IPS-15b (cell line): ENCODE data around the gene ATP6AP1.

Experiments used
- H3K27me3 ChIP-seq: one replicate; pipeline ENCODE4 v1.6.1; 2013; ENCODE audit warnings: low read length; ENCODE audit not compliant: control insufficient read depth, insufficient read depth
- H3K36me3 ChIP-seq: one replicate; pipeline ENCODE4 v1.6.1; 2013; ENCODE audit warnings: low read length; ENCODE audit not compliant: control insufficient read depth, insufficient read depth
- H3K4me1 ChIP-seq: one replicate; pipeline ENCODE4 v1.6.1; 2013; ENCODE audit warnings: mild to moderate bottlenecking, low read length; ENCODE audit not compliant: control insufficient read depth, insufficient read depth
- H3K4me3 ChIP-seq: one replicate; pipeline ENCODE4 v1.5.1; 2013; ENCODE audit warnings: low read depth, low read length
- H3K9ac ChIP-seq: one replicate; pipeline ENCODE4 v1.6.1; 2013; ENCODE audit warnings: low read depth, mild to moderate bottlenecking, low read length
- H3K9me3 ChIP-seq: one replicate; pipeline ENCODE4 v1.6.1; 2013; ENCODE audit warnings: mild to moderate bottlenecking, low read length; ENCODE audit not compliant: control insufficient read depth, insufficient read depth

The ATP6AP1 gene

DNA sequence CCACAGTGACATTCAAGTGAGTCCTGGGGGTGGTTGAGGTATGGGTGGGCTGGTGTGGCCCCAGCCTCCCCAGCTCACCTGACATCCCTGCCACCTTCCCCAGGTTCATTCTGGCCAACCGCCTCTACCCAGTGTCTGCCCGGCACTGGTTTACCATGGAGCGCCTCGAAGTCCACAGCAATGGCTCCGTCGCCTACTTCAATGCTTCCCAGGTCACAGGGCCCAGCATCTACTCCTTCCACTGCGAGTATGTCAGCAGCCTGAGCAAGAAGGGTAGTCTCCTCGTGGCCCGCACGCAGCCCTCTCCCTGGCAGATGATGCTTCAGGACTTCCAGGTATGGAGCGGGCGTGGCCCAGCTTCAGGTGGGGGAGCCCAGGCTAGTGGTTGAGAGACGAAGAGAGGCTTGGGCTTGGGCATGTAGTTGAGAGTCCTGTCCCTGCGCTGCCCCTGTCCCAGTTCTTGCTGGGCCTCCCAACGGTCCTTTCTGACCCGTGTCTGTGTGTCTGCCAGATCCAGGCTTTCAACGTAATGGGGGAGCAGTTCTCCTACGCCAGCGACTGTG is 6.8 kb downstream of the ATP6AP1 start:
- Histone ChIP-seq H3K4me3 (no peak overlapping the region), H3K27me3 (no peaks in the 10 kb centered on the region), H3K4me1 (no peaks in the 10 kb centered on the region), H3K9ac (no peak overlapping the region), H3K9me3 (no peaks in the 10 kb centered on the region), H3K36me3 (peaks cover 28% of the 10 kb centered on the region)

DNA sequence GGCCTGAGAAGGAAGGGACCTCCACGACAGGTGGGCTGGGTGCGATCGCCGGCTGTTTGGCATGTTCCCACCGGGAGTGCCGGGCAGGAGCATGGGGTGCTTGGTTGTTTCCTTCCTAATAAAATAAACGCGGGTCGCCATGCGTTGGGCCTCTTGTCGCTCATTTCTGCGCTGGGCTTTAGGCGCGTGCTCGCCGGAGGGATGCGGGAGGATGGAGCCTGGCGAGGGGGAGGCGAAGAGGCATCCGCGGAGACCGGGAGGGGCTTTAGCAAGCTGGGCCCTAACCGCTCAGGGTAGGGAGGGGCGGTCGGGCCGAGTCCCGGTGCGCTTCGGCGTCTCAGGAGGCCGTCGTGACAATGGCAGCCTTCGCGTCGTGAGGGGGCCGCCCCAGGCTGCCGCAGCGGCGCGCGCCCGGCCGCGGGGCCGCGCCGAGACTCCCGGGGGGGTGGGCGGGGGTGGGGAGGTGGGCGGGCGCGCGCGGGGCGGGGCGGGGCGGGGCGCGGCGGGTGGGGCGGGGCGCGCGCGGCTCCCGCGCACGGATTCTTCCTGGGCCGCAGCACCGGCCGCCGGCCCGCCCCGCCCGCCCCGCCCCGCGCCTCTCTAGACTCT is 8.0 kb downstream of the ATP6AP1 start:
- H3K27me3 ChIP-seq = no peaks in the 10 kb centered on the region
- no peaks in the 10 kb centered on the region for H3K9me3 ChIP-seq
- no peaks in the 10 kb centered on the region for H3K4me1 ChIP-seq
- peak overlapping the region; percentile 59 for H3K4me3 ChIP-seq
- peaks cover 32% of the 10 kb centered on the region for H3K36me3 ChIP-seq
- peak overlapping the region; percentile 37 for H3K9ac ChIP-seq

DNA sequence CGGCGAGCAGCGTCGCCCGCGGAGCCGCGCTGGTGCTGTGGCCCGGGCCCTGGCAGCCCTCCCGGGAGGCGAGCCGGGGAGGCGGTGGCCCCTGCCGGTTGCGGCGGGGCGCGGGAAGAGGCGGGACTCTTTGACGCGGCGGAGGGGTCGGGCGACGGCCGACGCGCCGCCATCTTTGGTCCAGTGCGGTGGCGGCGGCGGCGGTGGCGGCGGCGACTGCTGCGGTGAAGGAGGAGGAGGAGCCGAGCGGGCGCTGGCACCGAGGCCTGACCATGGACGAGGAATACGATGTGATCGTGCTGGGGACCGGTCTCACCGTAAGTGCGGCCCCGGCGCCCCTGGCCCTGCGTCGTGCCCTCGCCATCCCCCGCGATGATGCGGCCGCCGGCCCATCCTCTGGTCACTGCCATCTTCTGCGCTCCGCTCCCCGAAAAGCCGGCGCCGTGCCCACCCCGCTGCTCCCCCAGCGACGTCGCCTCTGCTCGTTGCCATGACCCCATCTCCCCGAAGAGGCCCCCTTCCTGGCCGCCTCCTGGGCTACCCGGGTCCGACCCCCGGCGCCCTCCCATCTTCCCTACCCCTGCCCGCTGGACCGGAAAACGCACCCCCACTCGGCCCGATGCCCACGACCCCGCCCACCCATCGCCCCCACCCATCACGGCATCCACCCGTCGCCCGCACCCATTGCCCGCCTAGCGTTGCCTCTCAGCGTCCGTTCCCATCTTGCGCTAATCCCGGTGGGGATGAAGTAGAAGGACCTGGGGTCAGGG is 8.7 kb downstream of the ATP6AP1 start, which contains the start of gene GDI1:
TSS of gene GDI1 (plus strand) at position 172 of the 770 bp plus-strand sequence. CDS start at position 273, 101 bp downstream.
- H3K27me3 ChIP-seq = no peaks in the 10 kb centered on the region
- H3K36me3 ChIP-seq = peaks cover 36% of the 10 kb centered on the region
- H3K4me1 ChIP-seq = no peaks in the 10 kb centered on the region
- H3K9me3 ChIP-seq = no peaks in the 10 kb centered on the region
- peak within 1 kb of the TSS; percentile 59 for H3K4me3 ChIP-seq
- peak within 1 kb of the TSS; percentile 37 for H3K9ac ChIP-seq

DNA sequence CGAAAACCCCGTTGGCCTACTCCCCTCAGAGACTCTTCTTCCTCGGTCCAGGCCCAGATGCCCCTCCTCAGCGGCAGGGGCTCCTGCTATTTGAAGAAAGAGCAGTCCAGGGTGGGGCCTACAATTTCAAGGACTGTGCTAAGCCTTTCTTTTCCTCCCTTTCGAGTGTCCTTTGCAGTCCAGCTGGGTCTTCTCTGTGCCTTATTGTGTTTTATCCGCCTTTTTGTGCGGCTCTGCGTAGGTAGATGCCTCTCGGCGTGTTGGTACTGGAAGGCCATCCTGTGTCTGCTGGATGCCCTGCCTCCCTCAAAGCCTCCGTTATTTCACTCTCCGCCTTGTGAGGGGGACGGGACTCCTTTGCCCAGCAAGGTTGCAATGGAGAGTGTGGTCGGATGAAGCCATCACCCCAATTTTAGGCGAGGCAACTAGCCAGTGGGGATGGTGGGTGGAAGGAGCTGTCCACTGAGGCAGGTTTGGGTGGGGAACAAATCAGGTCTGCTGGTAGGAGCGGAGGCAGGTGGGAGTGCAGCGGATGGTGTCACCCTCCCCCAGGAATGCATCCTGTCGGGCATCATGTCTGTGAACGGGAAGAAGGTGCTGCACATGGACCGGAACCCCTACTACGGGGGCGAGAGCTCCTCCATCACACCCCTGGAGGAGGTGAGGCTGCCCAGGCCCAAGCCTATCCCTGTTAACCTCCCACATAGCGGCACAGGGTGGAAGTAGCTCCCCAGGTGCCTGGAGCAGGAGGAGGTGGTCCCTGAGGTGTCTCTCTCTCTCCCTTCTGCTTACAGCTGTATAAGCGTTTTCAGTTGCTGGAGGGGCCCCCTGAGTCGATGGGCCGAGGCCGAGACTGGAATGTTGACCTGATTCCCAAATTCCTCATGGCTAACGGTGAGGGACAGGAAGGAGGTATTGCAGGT is 9.8 kb downstream of the ATP6AP1 start:
- Histone ChIP-seq H3K9ac (no peak overlapping the region), H3K4me3 (peak overlapping the region; percentile 59), H3K4me1 (no peaks in the 10 kb centered on the region), H3K27me3 (no peaks in the 10 kb centered on the region), H3K9me3 (no peaks in the 10 kb centered on the region), H3K36me3 (peaks cover 36% of the 10 kb centered on the region)

DNA sequence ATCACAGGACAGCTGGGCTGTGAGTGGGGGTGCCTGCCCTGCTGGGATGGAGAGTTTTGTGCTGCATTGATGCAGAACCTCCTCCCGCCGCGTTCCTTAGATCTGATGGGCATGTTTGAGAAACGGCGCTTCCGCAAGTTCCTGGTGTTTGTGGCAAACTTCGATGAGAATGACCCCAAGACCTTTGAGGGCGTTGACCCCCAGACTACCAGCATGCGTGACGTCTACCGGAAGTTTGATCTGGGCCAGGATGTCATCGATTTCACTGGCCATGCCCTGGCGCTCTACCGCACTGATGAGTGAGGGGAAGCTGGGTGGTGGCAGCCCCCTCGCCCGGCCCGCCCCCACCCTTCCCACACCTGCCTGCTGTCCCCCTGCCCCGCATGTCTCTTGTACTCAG is 11.4 kb downstream of the ATP6AP1 start:
- H3K9ac ChIP-seq = no peak overlapping the region
- H3K9me3 ChIP-seq = no peaks in the 10 kb centered on the region
- no peak overlapping the region for H3K4me3 ChIP-seq
- no peaks in the 10 kb centered on the region for H3K4me1 ChIP-seq
- no peaks in the 10 kb centered on the region for H3K27me3 ChIP-seq
- peaks cover 36% of the 10 kb centered on the region for H3K36me3 ChIP-seq

DNA sequence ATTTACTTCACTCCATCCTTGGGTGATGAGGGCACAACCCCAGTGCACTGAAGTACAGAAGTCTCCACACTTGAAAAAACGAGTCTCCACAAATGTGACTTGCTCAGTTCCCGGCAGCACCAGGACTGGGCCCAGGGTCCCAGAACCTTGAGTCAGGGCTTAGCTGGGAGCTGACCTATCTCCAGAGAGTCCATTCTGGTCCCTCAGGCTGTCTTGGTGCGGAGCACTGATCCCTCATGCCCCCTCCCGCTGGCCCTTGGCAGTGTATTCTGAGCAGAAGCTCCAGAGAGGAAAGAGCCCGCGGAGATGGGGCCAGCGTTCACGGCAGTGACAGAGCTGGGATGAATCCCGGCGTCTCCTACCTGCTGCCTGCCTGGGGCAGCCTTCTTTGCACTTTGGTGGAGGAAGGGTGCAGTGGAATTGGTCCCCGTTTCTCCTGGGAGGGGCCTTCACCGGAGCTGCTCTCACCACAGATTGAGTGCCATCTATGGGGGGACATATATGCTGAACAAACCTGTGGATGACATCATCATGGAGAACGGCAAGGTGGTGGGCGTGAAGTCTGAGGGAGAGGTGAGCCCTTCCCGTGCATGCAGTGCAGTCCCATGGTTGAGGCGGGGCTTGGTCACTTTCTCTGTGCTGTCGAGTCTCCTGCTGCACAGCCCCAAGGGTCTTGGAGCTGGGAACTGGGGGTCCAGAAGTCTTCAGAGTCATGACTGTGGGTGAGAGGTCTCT is 12.3 kb downstream of the ATP6AP1 start:
- H3K36me3 ChIP-seq = peaks cover 35% of the 10 kb centered on the region
- H3K9me3 ChIP-seq = no peaks in the 10 kb centered on the region
- no peak overlapping the region for H3K4me3 ChIP-seq
- H3K27me3 ChIP-seq = no peaks in the 10 kb centered on the region
- no peaks in the 10 kb centered on the region for H3K4me1 ChIP-seq
- H3K9ac ChIP-seq = no peak overlapping the region

DNA sequence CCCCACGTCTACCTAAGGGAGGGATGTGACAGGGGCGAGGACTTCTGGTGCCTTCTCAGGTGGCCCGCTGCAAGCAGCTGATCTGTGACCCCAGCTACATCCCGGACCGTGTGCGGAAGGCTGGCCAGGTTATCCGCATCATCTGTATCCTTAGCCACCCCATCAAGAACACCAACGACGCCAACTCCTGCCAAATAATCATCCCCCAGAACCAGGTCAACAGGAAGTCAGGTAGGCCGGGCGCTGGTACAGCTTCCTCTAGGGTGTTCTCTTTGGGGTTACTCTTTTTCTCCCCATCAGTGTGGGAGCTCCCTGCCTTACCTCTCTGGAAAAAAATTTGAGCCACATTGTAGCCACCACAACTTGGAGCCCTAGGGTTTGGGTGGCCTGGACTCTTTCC is 13.1 kb downstream of the ATP6AP1 start:
- H3K4me1 ChIP-seq = no peaks in the 10 kb centered on the region
- no peaks in the 10 kb centered on the region for H3K27me3 ChIP-seq
- H3K9me3 ChIP-seq = no peaks in the 10 kb centered on the region
- H3K4me3 ChIP-seq = no peak overlapping the region
- H3K9ac ChIP-seq = no peak overlapping the region
- H3K36me3 ChIP-seq = peaks cover 40% of the 10 kb centered on the region

DNA sequence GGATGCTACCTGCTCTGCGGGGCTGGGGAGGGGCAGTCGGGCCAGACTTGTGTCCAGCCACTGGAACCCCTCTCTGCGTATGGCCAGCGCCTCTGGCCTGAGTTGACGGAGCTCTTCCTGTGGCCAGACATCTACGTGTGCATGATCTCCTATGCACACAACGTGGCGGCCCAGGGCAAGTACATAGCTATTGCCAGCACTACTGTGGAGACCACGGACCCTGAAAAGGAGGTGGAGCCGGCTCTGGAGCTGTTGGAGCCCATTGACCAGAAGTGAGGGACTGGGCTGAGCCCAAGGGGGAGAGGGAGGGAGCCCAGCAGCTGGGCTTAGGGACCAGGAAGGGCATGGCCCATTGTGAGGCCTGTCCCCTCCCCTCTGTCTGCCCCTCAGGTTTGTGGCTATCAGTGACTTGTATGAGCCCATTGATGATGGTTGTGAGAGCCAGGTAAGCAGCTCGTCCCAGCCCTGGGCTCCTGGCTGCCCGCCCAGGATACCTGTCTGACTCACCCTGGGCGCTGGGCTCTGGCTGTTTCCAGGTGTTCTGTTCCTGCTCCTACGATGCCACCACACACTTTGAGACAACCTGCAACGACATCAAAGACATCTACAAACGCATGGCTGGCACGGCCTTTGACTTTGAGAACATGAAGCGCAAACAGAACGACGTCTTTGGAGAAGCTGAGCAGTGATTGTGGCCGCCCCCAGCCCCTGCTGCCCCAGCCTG is 13.7 kb downstream of the ATP6AP1 start:
- no peak overlapping the region for H3K9ac ChIP-seq
- no peaks in the 10 kb centered on the region for H3K27me3 ChIP-seq
- no peaks in the 10 kb centered on the region for H3K4me1 ChIP-seq
- H3K9me3 ChIP-seq = no peaks in the 10 kb centered on the region
- H3K4me3 ChIP-seq = no peak overlapping the region
- H3K36me3 ChIP-seq = peaks cover 40% of the 10 kb centered on the region

DNA sequence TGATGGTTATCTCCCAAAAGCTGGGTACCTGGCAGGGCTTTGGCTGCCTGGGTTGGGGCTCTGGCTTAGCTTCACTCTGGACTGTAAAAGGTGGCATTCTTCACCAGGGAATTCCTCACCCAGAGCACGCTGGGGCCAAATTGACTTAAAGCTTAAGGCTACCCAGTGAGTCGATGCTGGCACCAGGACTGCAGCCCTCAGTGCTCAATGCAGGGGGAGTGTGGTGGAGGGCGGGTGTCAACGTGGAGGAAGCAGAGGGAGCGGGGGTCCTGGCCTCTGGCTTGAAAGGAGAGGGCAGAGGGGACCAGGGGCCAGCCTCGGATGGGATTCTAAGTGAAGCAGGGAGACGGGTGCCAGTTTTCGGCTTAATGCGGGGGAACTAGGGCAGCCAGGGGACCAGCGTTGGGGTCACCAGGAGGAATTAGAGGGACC is 15.0 kb downstream of the ATP6AP1 start:
- peak overlapping the region; percentile 35 for H3K4me3 ChIP-seq
- H3K36me3 ChIP-seq = peaks cover 44% of the 10 kb centered on the region
- H3K9me3 ChIP-seq = no peaks in the 10 kb centered on the region
- no peaks in the 10 kb centered on the region for H3K4me1 ChIP-seq
- H3K9ac ChIP-seq = no peak overlapping the region
- H3K27me3 ChIP-seq = no peaks in the 10 kb centered on the region

DNA sequence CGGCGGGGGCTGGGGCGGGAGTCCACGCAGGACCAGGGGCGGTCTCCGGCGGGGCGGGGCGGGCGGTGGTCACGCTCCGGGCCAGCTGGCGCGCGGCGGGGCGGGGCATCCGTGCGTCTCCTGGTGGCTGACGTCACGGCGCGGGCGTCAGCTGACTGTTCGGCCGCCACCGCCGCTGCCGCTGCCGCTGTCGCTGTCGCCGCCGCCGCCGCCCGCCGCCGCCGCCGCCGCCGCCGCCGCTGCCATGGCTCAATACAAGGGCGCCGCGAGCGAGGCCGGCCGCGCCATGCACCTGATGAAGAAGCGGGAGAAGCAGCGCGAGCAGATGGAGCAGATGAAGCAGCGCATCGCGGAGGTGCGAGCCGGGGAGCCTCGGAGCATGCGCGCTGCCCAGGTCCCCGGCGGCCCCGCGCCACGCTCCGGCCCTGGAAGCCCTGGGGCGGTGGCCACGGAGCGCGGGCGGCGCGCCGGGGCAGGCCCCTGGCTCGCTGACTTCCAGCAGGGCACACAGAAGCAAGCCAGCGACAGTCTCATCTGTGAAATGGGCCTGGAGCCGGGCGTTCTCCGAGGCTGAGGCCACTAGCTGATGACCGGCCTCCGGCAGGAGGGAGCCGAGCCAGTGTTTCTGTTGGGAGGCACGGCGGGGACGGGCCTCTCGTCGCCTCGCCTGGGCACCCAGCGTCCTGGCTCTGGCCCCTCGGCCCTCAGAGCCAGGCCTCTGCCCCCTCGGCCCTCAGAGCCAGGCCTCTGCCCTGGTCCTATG is 15.7 kb downstream of the ATP6AP1 start, which contains the start of gene FAM50A:
TSS of gene FAM50A (plus strand) at position 150 of the 763 bp plus-strand sequence. CDS start at position 245, 95 bp downstream.
- peaks cover 47% of the 10 kb centered on the region for H3K36me3 ChIP-seq
- no peaks in the 10 kb centered on the region for H3K9me3 ChIP-seq
- no peak within 1 kb of the TSS for H3K9ac ChIP-seq
- no peaks in the 10 kb centered on the region for H3K27me3 ChIP-seq
- H3K4me3 ChIP-seq = peak within 1 kb of the TSS; percentile 52
- H3K4me1 ChIP-seq = no peaks in the 10 kb centered on the region
